ENCODE data around the gene SETBP1.
A peak's percentile ranks its signal among the peaks of the same experiment; 100 is the strongest.

Gene SETBP1

GRCh38 chr18:44848644-44849335 is 168.1 kb downstream of the SETBP1 start:
- DNase-seq = no peak

DNA sequence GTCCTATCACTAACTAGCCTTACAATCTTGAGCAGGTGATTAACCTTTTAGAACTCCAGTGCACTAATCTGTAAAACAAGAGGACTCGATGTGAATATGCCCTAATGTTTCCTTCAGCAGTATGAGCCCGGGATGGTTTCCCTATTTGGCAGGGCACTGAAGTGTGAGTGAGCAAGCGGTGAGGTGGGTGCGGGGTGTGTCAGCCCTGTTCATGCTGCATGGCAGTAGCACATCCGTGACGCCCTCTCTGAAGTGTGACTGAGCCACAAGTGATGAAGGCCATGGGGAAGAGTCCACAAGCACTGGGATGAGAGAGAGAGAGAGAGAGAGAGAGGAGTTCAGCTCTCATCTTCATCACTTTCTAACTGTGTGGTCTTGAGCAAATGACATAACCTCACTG is 168.7 kb downstream of the SETBP1 start:
- no peak for DNase-seq

DNA sequence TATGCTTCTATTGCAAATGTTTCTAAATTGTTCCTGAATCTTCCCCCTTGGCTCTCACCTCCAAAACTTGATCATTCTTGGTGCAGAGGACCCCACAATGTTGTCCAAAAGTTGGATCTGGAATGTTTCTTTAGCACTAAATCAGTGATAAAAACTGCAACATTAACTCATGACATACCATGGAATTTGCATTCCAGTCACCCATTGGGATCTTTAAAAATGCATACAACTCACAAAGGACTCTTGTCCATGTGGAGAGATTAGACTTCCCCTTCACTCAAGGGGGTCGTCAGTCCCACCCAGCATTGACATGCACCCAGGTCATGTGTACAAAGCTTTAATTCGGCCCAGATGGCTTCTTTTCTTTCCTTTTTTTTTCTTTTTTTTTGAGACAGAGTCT is 169.3 kb downstream of the SETBP1 start:
- DNase-seq = no peak

DNA sequence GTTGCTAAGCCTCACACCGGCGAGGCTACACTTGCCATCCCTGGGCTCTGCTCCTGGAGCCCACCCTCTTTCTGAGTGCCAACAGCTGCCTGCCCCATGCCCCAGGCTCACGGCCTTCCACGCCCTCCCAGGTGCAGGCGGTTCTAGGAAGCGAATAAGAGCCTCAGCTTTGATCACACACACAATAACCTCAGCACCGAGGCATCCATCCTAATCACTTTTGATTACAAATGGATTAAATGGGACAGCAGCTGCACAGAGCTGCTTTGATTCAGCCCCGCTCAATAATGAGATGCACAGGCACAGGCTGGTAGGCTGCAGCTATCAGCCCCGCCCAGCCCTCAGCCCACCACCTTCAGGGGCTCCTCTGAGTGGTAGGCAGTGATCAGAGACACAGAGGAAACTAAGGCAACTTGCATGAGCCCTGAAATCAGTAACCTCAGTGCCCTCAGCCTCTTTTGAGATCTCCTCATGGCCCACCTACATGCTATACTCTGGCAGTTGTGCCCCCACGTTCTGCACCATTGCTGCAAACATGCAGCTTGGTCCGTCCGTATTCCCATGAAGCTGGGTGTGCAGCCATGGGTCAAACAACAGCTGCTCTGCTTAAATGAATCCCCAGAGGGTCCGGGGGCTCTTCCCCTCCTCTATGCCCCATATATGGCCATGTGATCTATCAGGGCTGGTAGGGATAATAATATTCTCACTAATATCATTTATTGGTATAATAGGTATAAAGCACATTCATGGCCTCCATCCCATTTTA is 171.4 kb downstream of the SETBP1 start:
- no peak for DNase-seq

DNA sequence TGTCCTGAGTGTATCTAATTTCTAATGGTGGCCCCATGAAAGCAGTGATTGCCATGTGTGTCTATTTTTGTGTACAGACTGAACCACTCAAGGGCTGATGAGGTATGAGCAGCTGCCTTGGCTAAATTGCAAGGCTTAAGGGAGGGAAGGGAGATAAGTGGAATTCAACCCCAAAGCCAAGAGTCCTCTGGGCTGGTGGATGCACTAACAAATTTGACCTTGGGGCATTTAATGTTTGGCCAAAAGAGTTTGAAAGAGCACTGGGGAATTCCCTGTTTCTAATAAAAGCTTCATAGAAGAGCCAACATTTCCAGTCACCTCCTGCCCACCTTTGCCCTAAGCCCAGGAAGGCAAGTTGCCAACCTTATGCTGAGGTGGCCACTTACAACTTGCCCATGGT is 172.1 kb downstream of the SETBP1 start:
- DNase-seq = no peak

DNA sequence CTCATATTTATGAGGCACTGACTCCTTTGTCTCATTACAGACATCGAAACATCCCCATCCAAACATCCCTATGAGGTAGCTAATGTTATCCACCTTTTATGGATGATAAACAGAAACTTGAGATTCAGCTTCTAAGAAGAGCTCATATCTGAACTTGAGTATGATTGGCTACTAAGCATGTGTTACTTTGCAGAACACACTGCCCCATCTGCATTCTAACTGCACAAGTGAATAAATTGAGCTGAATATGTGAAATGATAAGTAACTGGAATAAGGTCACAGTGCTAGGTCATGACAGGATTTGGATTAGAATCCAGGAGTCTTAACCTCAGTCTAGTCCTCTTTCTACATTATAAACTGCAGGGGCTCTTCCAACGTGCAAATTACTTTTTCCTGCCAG is 172.7 kb downstream of the SETBP1 start:
- DNase-seq = no peak

GRCh38 chr18:44855681-44856080 is 175.0 kb downstream of the SETBP1 start:
- DNase-seq = no peak

DNA sequence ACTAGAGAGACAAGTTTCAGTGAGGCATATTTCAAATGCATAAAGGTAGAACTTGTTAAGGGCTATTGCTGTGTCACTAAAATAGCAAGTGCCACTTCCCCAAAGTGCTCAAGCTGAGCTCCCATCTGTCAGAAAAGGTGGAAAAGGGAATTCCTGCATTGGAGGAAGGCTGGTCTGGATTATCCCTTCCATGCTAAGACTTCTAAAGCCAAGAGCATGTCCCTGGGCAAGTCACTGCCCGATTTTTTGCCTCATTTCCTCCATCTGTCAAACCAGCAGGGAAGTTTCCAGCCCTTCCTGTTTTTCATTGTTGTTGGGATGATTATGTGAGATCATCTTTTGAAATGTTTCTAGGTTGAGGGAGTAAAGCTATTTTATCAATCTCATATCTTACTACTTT is 175.5 kb downstream of the SETBP1 start:
- DNase-seq = peak; percentile 20

- no peak for DNase-seq
These were observed 176.4 kb downstream of the SETBP1 start for GRCh38 chr18:44857081-44857480.

GRCh38 chr18:44857744-44858491 is 177.2 kb downstream of the SETBP1 start:
- DNase-seq = no peak

- DNase-seq = no peak
These were observed 178.6 kb downstream of the SETBP1 start for GRCh38 chr18:44859263-44859662.

GRCh38 chr18:44859751-44860439 is 179.2 kb downstream of the SETBP1 start:
- no peak for DNase-seq

- no peak for DNase-seq
These were observed 181.4 kb downstream of the SETBP1 start for GRCh38 chr18:44862112-44862511.

GRCh38 chr18:44866103-44866502 is 185.4 kb downstream of the SETBP1 start:
- no peak for DNase-seq

DNA sequence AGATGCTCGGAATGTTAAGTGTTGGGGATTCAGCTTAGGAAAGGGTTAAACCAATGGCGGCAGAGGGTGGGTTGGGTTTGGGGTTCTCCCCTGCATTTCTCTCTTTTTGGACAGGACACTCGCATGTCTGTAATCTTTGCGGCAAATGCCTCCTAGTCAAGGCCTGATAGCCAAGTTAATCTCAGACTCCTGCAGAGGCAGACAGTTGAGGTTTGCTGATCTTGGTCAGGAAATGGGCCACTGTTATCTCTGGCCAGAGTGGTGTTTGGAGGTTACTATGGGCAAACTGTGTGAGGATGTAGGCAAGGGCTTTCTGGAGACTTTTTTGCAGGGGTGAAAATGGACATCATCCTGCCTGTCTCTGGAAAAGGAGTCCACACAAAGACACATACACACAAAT is 188.8 kb downstream of the SETBP1 start:
- no peak for DNase-seq

DNA sequence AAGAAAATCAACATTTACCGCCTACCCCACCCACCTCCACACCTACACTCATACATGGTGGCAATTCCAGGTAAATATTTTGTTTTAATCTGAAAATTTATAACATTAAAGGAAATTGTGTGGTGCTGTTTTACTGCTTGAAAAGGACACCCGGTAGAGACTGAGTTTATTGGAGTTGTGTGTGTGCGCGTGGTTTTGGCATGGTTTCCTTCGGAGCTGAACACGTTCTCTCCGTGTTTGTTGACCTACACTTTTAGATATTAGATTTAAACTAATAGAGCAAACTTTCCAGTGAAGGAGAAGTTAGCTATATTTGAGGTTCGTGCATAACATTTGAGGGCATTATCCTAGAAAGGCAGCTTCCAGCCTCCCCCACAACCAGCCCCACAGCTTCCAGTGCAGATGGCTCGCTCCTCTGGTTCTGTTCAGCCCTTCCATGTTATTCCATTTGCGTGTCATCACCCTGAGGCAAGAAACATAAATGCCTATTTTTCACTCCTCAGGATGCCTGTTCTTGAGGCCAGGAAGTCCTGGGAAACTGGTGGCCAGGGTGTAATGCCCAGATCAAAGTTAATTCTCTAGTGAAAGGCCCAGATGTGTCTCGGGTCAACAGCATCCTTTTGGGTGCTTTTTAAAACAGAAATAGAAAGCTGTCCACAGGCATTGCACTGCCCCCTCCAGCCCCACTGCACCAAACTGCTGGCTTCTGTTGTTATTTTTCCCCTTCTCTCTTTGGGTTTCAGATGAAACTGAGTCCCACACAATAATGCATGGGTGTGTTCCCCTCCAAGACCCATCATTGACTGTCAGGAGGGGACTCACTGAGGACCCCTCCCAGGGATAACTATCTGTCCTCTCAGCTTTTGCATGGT is 190.2 kb downstream of the SETBP1 start:
- no peak for DNase-seq

GRCh38 chr18:44871771-44872170 is 191.1 kb downstream of the SETBP1 start:
- no peak for DNase-seq

DNA sequence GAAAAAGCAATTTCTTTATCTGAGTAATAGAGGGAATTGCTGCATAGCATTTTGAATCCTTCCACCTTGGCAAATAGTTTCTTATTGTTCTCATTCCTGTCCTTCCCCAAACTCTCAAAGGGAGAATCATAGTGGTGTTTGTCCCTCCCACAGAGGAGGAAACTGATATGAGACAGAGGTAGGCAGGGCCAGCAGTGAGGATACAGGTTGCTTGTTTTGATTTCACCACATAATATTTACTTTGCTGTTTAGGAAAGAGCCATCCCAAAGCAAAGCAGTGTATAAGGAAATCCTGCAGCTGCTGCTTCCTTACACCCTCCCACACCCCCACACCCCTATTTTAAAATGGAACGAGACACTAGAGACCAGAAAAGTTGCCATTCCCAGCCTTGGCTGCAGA is 195.3 kb downstream of the SETBP1 start:
- DNase-seq = no peak

GRCh38 chr18:44876755-44877154 is 196.1 kb downstream of the SETBP1 start:
- DNase-seq = no peak

- no peak for DNase-seq
These were observed 197.6 kb downstream of the SETBP1 start for GRCh38 chr18:44878335-44878734.

GRCh38 chr18:44880170-44880569 is 199.5 kb downstream of the SETBP1 start:
- no peak for DNase-seq

DNA sequence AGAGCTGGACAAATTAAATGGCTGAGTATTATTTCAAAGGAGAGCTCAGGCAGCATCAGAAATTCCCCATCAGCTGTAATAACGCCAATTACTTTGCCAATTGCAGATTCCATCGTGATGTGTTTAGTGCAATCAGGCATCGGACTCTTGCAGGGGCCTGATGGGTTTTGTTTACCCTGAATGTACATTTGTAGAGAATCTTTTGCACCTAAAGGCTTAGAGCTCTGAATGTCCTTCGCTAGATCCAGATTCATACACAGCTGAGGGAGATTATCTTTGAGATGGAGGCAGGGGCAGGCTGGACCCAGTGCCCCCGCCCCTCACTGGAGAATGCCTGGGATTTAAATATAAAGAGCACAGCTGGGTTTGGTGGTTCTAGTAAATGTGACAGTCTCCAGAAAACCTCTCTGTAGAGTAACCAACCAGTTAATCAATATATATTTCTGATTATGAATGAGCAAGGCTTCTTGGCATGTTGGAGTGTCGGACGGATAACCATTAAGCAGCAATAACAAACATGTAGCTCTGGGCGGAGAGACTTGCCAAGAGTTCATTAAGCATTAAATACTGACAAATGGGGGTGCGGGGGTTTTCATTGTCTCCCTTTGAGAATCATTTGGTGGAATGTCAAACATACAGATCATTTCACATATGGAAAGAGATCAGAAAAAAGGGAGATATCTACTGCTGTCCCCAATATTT is 200.9 kb downstream of the SETBP1 start:
- DNase-seq = no peak
